Nephron progenitor cell (in vitro differentiated cells): ENCODE data around the gene PKD2L1.

Source experiments
- DNase-seq: peaks from one replicate; pipeline ENCODE4 v3.0.0; 2021
- H3K27ac Mint-ChIP-seq: 2 replicates; pipeline ENCODE4 v1.8.0; 2021; ENCODE audit warnings: mild to moderate bottlenecking, moderate library complexity, mixed read lengths
- H3K27me3 Mint-ChIP-seq: 2 replicates; pipeline ENCODE4 v1.8.0; 2021; ENCODE audit warnings: mild to moderate bottlenecking, low read depth, mixed read lengths; ENCODE audit not compliant: poor library complexity
- H3K36me3 Mint-ChIP-seq: 2 replicates; pipeline ENCODE4 v1.8.0; 2021; ENCODE audit warnings: low read depth, mixed read lengths
- H3K4me1 Mint-ChIP-seq: 2 replicates; pipeline ENCODE4 v1.8.0; 2021; ENCODE audit warnings: mixed read lengths
- H3K4me3 Mint-ChIP-seq: 2 replicates; pipeline ENCODE4 v1.8.0; 2021; ENCODE audit warnings: mild to moderate bottlenecking, moderate library complexity, mixed read lengths
- H3K9me3 Mint-ChIP-seq: 2 replicates; pipeline ENCODE4 v1.8.0; 2021; ENCODE audit warnings: mild to moderate bottlenecking, moderate library complexity, mixed read lengths
- CTCF ChIP-seq: fragments of 200-600 bp; sonication (generic); IDR thresholded peaks from 2 replicates; pipeline ENCODE4 v1.5.0; 2021; ENCODE audit warnings: antibody characterized with exemption

Gene PKD2L1

DNA sequence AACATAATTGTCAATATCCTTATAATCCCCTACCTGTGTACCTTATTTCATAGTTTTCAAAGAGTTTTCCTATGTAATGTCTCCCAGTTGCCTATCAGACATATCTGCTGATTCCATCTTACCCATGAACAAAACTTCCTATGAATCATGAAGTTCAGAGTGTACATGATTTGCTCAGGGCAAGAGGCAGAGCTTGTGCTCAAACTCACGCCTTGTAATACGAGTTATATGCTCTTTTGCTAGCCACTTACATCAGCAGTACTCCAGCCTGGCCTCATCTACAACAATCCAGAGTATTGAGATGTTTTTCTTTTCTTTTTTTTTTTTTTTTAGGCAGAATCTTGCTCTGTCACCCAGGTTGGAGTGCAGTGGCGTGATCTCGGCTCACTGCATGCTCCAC lies 11.8 kb downstream of the PKD2L1 start:
- Mint-ChIP-seq H3K36me3 (no peaks in the 10 kb centered on the region), H3K27ac (no peak overlapping the region), H3K4me1 (peaks cover 10% of the 10 kb centered on the region), H3K9me3 (no peaks in the 10 kb centered on the region), H3K4me3 (no peak overlapping the region), H3K27me3 (peaks cover 42% of the 10 kb centered on the region)
- no peak for DNase-seq
- no peak for TF ChIP-seq CTCF

DNA sequence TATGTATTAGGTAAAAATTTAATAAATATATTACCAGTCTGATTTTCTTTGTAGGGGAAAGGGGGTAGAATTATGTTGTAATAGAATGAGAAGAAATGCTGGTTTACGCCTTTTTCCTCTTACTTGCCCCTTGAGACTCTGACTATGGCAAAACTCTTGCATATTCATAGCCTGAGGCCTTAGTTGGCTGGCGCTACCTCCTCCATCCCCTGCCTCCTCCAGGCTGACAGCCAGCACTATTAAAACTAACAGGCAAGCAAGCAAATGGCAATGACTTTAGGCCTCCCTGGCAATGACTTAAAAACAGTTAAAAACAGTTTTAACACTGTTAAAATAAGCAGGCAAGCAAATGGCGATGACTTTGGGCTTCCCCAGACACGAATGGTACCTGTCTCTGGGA lies 14.4 kb downstream of the PKD2L1 start:
- Mint-ChIP-seq H3K36me3 (no peaks in the 10 kb centered on the region), H3K9me3 (no peaks in the 10 kb centered on the region), H3K27ac (no peak overlapping the region), H3K27me3 (peaks cover 55% of the 10 kb centered on the region), H3K4me3 (no peak overlapping the region), H3K4me1 (peaks cover 10% of the 10 kb centered on the region)
- no peak for TF ChIP-seq CTCF
- DNase-seq: no peak

- TF ChIP-seq CTCF: no peak
- DNase-seq: no peak
- H3K9me3 Mint-ChIP-seq: no peaks in the 10 kb centered on the region
- peaks cover 58% of the 10 kb centered on the region for H3K27me3 Mint-ChIP-seq
- peaks cover 10% of the 10 kb centered on the region for H3K4me1 Mint-ChIP-seq
- no peak overlapping the region for H3K4me3 Mint-ChIP-seq
- no peak overlapping the region for H3K27ac Mint-ChIP-seq
- no peaks in the 10 kb centered on the region for H3K36me3 Mint-ChIP-seq
Measured at GRCh38 chr10:100311298-100311697, 18.7 kb downstream of the PKD2L1 start.

DNA sequence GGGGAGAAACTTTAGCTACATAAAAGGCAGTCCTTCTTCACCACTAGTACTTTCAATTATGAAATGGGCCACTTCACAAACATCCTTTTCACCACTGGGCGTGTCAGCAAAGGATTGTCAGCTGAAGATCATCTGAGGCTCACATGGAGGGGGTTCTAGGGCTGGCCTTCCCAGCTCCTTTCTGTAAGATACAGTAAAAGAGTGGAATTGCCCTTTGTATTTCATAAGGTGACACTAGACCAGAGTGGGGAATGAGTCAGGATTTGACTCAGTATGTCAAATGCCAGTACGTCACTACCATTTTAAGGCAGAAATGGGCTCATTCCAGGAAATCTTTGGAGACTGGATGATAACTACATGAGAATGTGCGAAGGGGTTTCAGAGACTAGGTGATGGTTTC lies 22.3 kb downstream of the PKD2L1 start:
- no peak overlapping the region for H3K4me3 Mint-ChIP-seq
- no peak overlapping the region for H3K27ac Mint-ChIP-seq

GRCh38 chr10:100306861-100307260 lies 23.2 kb downstream of the PKD2L1 start:
- Mint-ChIP-seq H3K36me3 (no peaks in the 10 kb centered on the region), H3K27ac (no peak overlapping the region), H3K27me3 (peaks cover 49% of the 10 kb centered on the region), H3K4me3 (no peak overlapping the region), H3K9me3 (no peaks in the 10 kb centered on the region), H3K4me1 (no peaks in the 10 kb centered on the region)
- no peak for DNase-seq
- TF ChIP-seq CTCF: no peak

More for the DNA sequence above, 22.3 kb downstream of the PKD2L1 start:
- no peak for TF ChIP-seq CTCF
- H3K9me3 Mint-ChIP-seq: no peaks in the 10 kb centered on the region
- no peak for DNase-seq
- no peaks in the 10 kb centered on the region for H3K36me3 Mint-ChIP-seq
- no peaks in the 10 kb centered on the region for H3K4me1 Mint-ChIP-seq
- H3K27me3 Mint-ChIP-seq: peaks cover 57% of the 10 kb centered on the region

- Mint-ChIP-seq H3K27me3 (peaks cover 40% of the 10 kb centered on the region), H3K27ac (no peak overlapping the region)
- TF ChIP-seq CTCF: no peak
Measured at GRCh38 chr10:100304414-100304813, 25.6 kb downstream of the PKD2L1 start.

More at GRCh38 chr10:100304414-100304813, 25.6 kb downstream of the PKD2L1 start:
- Mint-ChIP-seq H3K4me1 (peaks cover 5% of the 10 kb centered on the region), H3K9me3 (peaks cover 6% of the 10 kb centered on the region), H3K4me3 (no peak overlapping the region), H3K36me3 (no peaks in the 10 kb centered on the region)
- no peak for DNase-seq
